RPMI8226 (cell line): Measurements from ENCODE around the gene TTC33.
"Not testable (repeated sequence)": the region's sequence is repeated elsewhere in the genome, so short reads cannot be mapped to it uniquely, and the experiment has no call there.

Source experiments
- DNase-seq: peaks from one replicate; pipeline ENCODE4 v3.0.0-alpha.2; 2015

Gene TTC33

GRCh38 chr5:40678460-40679147 lies 77.2 kb downstream of the TTC33 start:
- DNase-seq: no peak

GRCh38 chr5:40678026-40678425 lies 77.7 kb downstream of the TTC33 start:
- DNase-seq: peak; percentile 36

GRCh38 chr5:40677456-40677855 lies 78.3 kb downstream of the TTC33 start:
- no peak for DNase-seq

GRCh38 chr5:40676613-40677343 lies 79.0 kb downstream of the TTC33 start:
- no peak for DNase-seq

GRCh38 chr5:40675396-40676133 lies 80.2 kb downstream of the TTC33 start:
- no peak for DNase-seq

GRCh38 chr5:40674661-40675235 lies 81.0 kb downstream of the TTC33 start:
- no peak for DNase-seq

GRCh38 chr5:40672425-40672824 lies 83.3 kb downstream of the TTC33 start:
- DNase-seq: peak; percentile 13

GRCh38 chr5:40669606-40670390 lies 86.0 kb downstream of the TTC33 start:
- DNase-seq: no peak

GRCh38 chr5:40667161-40667663 lies 88.5 kb downstream of the TTC33 start:
- no peak for DNase-seq

GRCh38 chr5:40666657-40667056 lies 89.1 kb downstream of the TTC33 start:
- no peak for DNase-seq

GRCh38 chr5:40665635-40666298 lies 90.0 kb downstream of the TTC33 start:
- DNase-seq: no peak

GRCh38 chr5:40660751-40661150 lies 95.0 kb downstream of the TTC33 start:
- no peak for DNase-seq

- DNase-seq: no peak
These were observed 99.0 kb downstream of the TTC33 start for GRCh38 chr5:40656766-40657165.

GRCh38 chr5:40656091-40656490 lies 99.7 kb downstream of the TTC33 start:
- not testable (repeated sequence) for DNase-seq

- no peak for DNase-seq
These were observed 100.6 kb downstream of the TTC33 start for GRCh38 chr5:40655138-40655537.

GRCh38 chr5:40654377-40654991 lies 101.3 kb downstream of the TTC33 start:
- DNase-seq: no peak

GRCh38 chr5:40653221-40654022 lies 102.3 kb downstream of the TTC33 start:
- DNase-seq: no peak

GRCh38 chr5:40652441-40653220 lies 103.1 kb downstream of the TTC33 start:
- no peak for DNase-seq

GRCh38 chr5:40651201-40651600 lies 104.6 kb downstream of the TTC33 start:
- no peak for DNase-seq
